ENCODE data around the gene RELL1. TPM values are rescaled to one million over a fixed set of nuclear protein-coding genes. Genes with fewer than 3 reads are reported as not detected.

Gene RELL1
- polyA plus RNA-seq, 3 donors = 9.6 to 10.4 (median 10.2) TPM

Other genes starting within 250 kb of the RELL1 start
- 10 to 100 TPM; 38.4 to 42.6 (median 39.7) TPM for gene PGM2, start 140.3 kb upstream of the RELL1 start, polyA plus RNA-seq (ENCODE audit: insufficient read length in 3 of 3)
- gene TBC1D1, start 204.7 kb upstream of the RELL1 start, polyA plus RNA-seq (ENCODE audit: insufficient read length in 3 of 3) = 100 to 1,000 TPM; 189 to 200 (median 198) TPM